Stimulated activated naive B cell treated with anti-CD40 and anti-IgM and Interleukin-4, amounts not matched to agents 10 μg/mL and 1 μg/mL and 100 μg/mL, for 72 hours (primary cell): ENCODE results near the gene MPZL3.
A peak's percentile ranks its signal among the peaks of the same experiment; 100 is the strongest.

ENCODE experiments used
- ATAC-seq, 2 donors: fragments of 150-1000 bp; cut with Tn5 transposase; replicated peaks; 2 replicates each; pipeline ENCODE4 v1.10.0; 2021; ENCODE audit warnings: moderate library complexity in 1 of 2
- DNase-seq: peaks from one replicate; pipeline ENCODE4 v3.0.0; 2021
- H3K27ac Mint-ChIP-seq: one replicate; pipeline ENCODE4 v1.8.0; 2022; ENCODE audit warnings: mild to moderate bottlenecking, mixed read lengths
- H3K27me3 Mint-ChIP-seq, 2 donors: one replicate each; pipeline ENCODE4 v1.8.0; 2022; ENCODE audit warnings: mixed read lengths in 2 of 2
- H3K36me3 Mint-ChIP-seq, 2 donors: one replicate each; pipeline ENCODE4 v1.8.0; 2022; ENCODE audit warnings: mixed read lengths in 2 of 2, mild to moderate bottlenecking in 1 of 2
- H3K4me1 Mint-ChIP-seq, 2 donors: one replicate each; pipeline ENCODE4 v1.8.0; 2022; ENCODE audit warnings: mixed read lengths in 2 of 2, mild to moderate bottlenecking in 1 of 2
- H3K4me3 Mint-ChIP-seq, 2 donors: one replicate each; pipeline ENCODE4 v1.8.0; 2022; ENCODE audit warnings: mild to moderate bottlenecking in 2 of 2, mixed read lengths in 2 of 2, moderate library complexity in 1 of 2
- H3K9me3 Mint-ChIP-seq, 2 donors: one replicate each; pipeline ENCODE4 v1.8.0; 2022; ENCODE audit warnings: mixed read lengths in 2 of 2, mild to moderate bottlenecking in 1 of 2

Gene MPZL3

DNA sequence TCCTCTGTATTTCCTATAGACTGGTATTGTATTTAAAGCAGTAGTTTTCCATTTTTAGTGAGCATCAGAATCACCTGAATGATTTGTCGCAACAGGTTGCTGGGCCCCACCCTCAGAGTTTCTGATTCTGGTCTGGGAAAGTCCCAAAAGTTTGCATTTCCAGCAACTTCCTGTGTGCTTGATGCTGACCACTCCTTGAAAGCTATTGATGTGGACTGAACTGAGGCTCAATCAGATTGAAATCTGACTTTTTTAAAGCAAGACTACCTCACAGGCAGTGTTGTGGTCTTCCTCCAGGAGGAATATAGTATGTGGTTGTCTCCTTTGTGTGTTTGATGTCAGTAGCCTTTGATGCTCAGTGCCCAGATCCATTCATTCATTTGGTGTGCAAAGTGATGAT lies 29.1 kb upstream of the MPZL3 start:
- DNase-seq (peak; percentile 13), ATAC-seq (peak; percentile 42 to 68)
- H3K27ac Mint-ChIP-seq = peak overlapping the region; percentile 5
- peaks cover 0 to 6% of the 10 kb centered on the region in 2 donors for H3K36me3 Mint-ChIP-seq
- peaks cover 16 to 20% of the 10 kb centered on the region in 2 donors for H3K4me1 Mint-ChIP-seq
- H3K4me3 Mint-ChIP-seq = no peak overlapping the region
- peaks cover 6 to 11% of the 10 kb centered on the region in 2 donors for H3K27me3 Mint-ChIP-seq
- H3K9me3 Mint-ChIP-seq = no peaks in the 10 kb centered on the region

DNA sequence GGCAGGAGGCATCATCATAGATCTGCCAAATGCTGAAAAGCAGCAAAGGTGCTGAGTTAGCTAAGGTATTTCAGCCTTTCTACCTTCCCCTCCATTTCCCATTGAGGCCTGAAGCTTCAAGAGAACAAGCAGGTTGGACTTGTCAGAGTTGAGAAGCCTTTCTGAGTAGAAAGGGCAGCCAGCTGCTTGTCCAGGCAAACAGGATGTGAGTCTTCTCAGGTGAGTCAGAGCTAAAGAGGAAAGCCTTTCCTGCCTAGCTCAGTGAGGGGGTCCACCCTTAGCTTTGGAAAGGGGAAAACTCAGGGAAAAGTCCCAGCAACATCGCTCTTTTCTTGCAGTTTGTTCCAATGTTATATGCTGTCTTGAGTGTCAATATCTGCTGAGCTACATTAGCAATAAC lies 25.1 kb upstream of the MPZL3 start:
- H3K27ac Mint-ChIP-seq = no peak overlapping the region
- peaks cover 31 to 35% of the 10 kb centered on the region in 2 donors for H3K27me3 Mint-ChIP-seq
- no peak overlapping the region for H3K4me3 Mint-ChIP-seq
- peaks cover 0 to 6% of the 10 kb centered on the region in 2 donors for H3K36me3 Mint-ChIP-seq
- DNase-seq = no peak
- peak; percentile 75 to 88 for ATAC-seq
- no peaks in the 10 kb centered on the region for H3K9me3 Mint-ChIP-seq
- peaks cover 16 to 20% of the 10 kb centered on the region in 2 donors for H3K4me1 Mint-ChIP-seq

DNA sequence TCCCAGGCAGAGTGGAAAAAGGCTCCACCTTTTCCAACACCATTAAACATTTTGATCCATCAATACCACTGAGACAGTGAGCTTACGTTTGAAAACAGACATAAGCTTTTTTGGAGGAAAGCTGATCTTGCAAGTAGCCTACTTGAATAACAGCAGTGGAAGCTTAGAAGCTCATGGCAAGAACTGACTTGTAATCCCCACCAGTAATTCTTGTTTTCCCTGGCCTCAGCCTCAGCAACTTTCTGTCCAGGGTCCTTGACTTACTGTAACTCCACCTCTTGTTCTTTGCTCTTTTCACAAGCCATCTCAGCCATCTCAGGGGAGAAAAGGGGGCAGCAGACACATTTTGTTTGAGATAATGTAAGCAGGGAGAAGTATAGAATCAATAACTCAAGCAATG lies 24.3 kb upstream of the MPZL3 start:
- Mint-ChIP-seq H3K36me3 (peaks cover 0 to 3% of the 10 kb centered on the region in 2 donors), H3K4me1 (peaks cover 13 to 16% of the 10 kb centered on the region in 2 donors), H3K9me3 (no peaks in the 10 kb centered on the region), H3K27me3 (peaks cover 40 to 44% of the 10 kb centered on the region in 2 donors), H3K27ac (no peak overlapping the region), H3K4me3 (no peak overlapping the region)
- DNase-seq (no peak), ATAC-seq (no peak)

DNA sequence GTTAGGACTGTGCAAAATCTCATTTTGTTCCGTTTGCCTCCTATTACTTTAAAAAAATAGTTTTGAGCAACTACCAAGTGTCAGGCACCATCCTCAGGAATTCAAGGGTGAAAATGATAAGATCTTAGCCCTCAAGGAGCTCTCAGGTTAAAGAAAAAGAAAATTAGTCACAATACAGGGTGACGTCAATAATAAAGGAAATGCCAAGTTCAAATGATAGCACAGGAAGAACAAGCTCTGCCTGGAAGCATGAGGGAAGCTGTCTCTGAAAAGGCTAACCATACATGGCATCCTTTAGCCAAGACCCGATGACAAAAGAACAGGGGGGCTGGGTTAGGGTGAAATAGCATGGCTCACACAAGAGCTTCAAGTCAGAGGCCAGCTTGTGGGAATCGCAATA lies 23.0 kb upstream of the MPZL3 start:
- Mint-ChIP-seq H3K27ac (no peak overlapping the region), H3K4me1 (peaks cover 9 to 11% of the 10 kb centered on the region in 2 donors), H3K9me3 (no peaks in the 10 kb centered on the region), H3K4me3 (no peak overlapping the region), H3K36me3 (no peaks in the 10 kb centered on the region), H3K27me3 (peaks cover 47 to 48% of the 10 kb centered on the region in 2 donors)
- ATAC-seq = no peak
- no peak for DNase-seq

DNA sequence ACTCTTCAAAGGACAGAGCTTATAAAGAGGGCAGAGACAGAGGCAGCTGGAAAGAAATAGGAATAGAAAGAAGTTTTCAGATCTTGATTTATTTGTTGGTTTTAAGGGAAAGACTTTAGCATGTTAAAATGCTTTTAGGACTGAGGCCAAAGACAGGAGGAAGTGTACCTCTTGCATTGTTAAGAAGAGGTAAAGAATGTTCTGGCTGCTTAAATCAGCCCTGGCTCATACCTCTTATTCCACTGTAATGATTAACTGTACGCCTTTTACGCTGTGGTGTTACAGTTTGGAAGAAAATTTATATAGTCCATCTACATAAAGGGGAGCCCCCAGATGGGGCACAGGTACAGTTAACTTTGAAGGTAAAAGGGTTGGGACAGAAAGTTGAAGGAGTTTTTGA lies 22.0 kb upstream of the MPZL3 start:
- Mint-ChIP-seq H3K4me3 (no peak overlapping the region), H3K4me1 (peaks cover 9 to 11% of the 10 kb centered on the region in 2 donors), H3K36me3 (no peaks in the 10 kb centered on the region), H3K27me3 (peaks cover 55% of the 10 kb centered on the region in 2 donors), H3K27ac (no peak overlapping the region), H3K9me3 (no peaks in the 10 kb centered on the region)
- DNase-seq (no peak), ATAC-seq (no peak)

DNA sequence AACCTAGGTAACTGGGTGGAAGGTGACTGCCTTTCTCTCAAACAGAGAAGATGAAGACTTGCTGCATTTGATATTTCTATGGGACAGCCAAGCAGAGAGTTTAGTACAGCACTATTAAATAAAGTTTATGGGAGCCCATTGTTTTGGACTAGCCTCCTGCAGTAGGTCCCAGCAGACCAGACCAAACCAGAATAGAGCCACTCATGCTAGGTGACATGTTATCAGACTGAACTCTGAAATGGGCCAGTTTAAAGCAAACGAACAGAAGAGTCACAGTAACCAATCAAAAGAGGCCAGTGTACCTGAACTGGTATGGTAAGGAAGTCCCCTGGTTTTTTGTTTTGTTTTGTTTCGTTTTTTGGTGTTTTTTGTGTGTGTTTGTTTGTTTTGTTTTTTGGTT lies 19.8 kb upstream of the MPZL3 start:
- no peak overlapping the region for H3K4me3 Mint-ChIP-seq
- ATAC-seq = no peak
- H3K36me3 Mint-ChIP-seq = no peaks in the 10 kb centered on the region
- H3K27me3 Mint-ChIP-seq = peaks cover 49 to 50% of the 10 kb centered on the region in 2 donors
- peaks cover 6% of the 10 kb centered on the region in 2 donors for H3K4me1 Mint-ChIP-seq
- no peaks in the 10 kb centered on the region for H3K9me3 Mint-ChIP-seq
- DNase-seq = no peak
- H3K27ac Mint-ChIP-seq = no peak overlapping the region

DNA sequence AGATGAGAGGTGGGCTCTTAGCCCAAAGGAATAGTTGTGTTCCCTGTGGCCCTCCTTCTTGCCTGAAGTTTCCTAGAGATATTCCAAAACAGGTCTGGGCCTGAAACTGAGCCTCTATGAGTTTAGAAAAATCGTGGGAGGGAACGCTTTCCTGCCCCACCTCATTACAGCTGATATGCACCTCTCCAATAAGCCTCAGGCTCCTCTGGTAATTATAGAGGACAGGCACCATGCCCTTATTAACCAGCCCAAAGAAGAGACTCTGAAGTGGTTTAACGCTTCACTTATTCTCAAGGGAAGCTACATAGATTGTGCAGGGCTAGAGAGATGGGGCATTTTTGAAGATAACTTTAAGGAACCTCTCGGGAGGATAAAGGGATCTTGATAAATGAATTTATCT lies 15.3 kb upstream of the MPZL3 start:
- no peak overlapping the region for H3K4me3 Mint-ChIP-seq

DNA sequence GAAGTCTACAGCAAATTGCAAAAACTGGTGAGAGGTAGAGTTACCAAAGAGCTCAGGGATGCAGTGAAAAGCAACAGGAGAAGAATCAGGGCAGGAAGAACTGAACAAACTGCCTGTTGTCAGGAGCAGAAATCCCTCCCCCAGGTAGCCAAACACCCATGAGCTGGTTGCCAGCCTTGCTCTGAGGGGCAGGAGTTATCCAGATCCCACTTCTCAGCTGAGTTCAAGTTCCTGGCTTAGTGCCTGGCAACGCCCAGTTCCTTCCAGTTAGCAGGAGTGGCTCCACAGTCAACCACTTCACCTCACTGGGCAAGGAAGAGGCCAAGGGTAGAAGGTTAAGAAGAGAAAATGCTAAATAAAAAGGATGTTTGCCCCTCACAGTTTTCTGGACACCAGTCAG lies 13.8 kb upstream of the MPZL3 start:
- no peak overlapping the region for H3K4me3 Mint-ChIP-seq
- H3K27ac Mint-ChIP-seq = no peak overlapping the region
- peaks cover 18 to 36% of the 10 kb centered on the region in 2 donors for H3K4me1 Mint-ChIP-seq
- peaks cover 49 to 53% of the 10 kb centered on the region in 2 donors for H3K27me3 Mint-ChIP-seq
- no peak for DNase-seq
- no peak for ATAC-seq
- H3K36me3 Mint-ChIP-seq = peaks cover 4 to 14% of the 10 kb centered on the region in 2 donors
- H3K9me3 Mint-ChIP-seq = no peaks in the 10 kb centered on the region

More for the DNA sequence above, 15.3 kb upstream of the MPZL3 start:
- Mint-ChIP-seq H3K4me1 (peaks cover 13 to 31% of the 10 kb centered on the region in 2 donors), H3K9me3 (no peaks in the 10 kb centered on the region), H3K27ac (no peak overlapping the region), H3K36me3 (peaks cover under 1 to 6% of the 10 kb centered on the region in 2 donors), H3K27me3 (peaks cover 55% of the 10 kb centered on the region in 2 donors)
- peak; percentile 49 to 65 for ATAC-seq
- DNase-seq = no peak

DNA sequence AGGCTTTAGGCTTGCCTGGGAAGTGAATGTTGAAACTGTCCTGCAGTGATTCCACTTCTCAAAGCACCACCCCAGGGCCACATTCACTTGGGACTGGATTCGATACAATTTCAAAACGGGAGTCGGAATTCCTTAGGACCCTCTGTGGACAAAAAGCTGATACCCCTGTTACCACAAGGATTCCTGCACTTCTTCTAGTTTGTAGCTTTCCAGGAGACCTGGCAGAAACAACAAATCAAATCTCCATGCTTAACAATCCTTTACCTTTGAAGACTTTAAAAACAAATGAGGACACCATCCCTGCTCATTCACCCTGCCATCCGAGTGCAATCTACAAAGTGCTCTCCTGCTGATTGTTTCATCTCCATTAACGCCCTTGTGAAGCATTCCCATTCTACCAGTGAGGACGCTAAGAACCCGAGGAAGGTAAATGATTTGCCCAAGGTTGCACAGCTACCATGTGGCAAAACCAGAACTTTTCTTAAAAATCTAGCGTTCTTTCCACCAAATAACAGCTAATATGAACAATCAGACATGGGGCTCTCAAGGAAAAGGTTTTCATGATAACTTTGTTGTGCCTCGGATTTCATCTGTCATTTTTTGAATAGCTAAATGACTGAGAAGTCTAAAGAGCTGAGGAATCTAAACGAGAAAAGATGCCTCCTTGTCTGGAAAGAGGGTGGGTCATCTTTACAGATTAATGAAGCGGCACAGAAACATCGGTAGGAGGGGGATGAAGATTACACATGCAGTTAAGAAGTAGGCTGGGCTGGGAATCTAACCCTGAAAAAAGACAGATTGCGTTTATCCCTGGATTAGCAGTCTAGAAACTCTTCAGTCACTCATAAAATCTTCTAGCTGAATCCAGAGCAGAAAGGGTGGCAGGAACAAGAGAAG lies 12.7 kb upstream of the MPZL3 start:
- ATAC-seq (no peak), DNase-seq (no peak)
- Mint-ChIP-seq H3K4me1 (peaks cover 20 to 36% of the 10 kb centered on the region in 2 donors), H3K27ac (peak overlapping the region; percentile 9), H3K4me3 (peak overlapping the region; percentile 79 to 86), H3K27me3 (peaks cover 43 to 44% of the 10 kb centered on the region in 2 donors), H3K9me3 (no peaks in the 10 kb centered on the region), H3K36me3 (peaks cover 8 to 17% of the 10 kb centered on the region in 2 donors)

DNA sequence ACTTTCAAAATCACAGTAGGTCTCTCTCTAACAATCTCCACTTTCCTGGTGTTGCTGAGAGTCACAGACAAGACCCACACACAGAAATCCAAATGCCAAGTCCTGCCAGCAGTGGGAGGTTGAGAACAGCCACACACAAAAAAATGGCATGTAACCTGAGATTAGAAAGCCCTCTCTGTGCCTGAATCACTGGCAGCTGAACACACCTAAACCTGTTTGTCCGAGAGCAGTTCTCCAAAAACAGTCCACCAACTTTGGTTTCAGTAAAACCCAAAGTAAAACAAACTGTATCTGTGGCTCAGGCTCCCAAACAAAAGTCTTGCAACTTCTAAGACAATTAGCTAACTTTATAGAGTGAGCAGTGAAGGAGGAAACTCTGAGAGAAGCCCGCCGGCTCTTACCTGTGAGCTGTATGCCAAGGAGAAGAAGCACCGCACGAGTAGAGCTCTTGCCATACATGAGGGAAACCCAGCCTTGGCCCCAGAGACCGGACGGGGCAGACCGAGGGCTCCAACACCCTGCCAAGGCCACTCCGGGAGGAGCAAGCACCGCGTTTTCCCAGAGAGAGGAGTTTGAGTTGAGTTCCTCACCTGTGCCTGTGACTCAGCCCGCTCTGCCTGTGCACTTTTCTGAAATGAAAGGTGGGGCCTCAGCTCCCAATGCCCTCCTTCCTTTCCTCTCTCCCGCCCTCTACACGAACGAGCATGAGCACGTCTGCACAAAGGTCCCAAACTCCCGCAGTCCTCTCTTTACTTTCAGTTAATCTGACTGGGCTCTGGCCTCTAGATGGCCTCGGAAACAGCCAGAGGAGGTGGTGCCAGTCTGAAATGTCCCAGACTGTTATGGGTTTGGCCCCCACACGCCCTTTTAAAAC lies 11.8 kb upstream of the MPZL3 start, which contains the start of gene MPZL2:
Gene MPZL2 (minus strand): TSS at position 603 of the 874 bp plus-strand sequence. CDS start 144 bp downstream, at position 459.
- peaks cover 14 to 23% of the 10 kb centered on the region in 2 donors for H3K36me3 Mint-ChIP-seq
- no peaks in the 10 kb centered on the region for H3K9me3 Mint-ChIP-seq
- peaks cover 39% of the 10 kb centered on the region in 2 donors for H3K27me3 Mint-ChIP-seq
- peak; percentile 62 to 67 for ATAC-seq
- no peak for DNase-seq
- peak within 1 kb of the TSS; percentile 79 to 86 for H3K4me3 Mint-ChIP-seq
- peak within 1 kb of the TSS; percentile 9 for H3K27ac Mint-ChIP-seq
- peaks cover 20 to 41% of the 10 kb centered on the region in 2 donors for H3K4me1 Mint-ChIP-seq

DNA sequence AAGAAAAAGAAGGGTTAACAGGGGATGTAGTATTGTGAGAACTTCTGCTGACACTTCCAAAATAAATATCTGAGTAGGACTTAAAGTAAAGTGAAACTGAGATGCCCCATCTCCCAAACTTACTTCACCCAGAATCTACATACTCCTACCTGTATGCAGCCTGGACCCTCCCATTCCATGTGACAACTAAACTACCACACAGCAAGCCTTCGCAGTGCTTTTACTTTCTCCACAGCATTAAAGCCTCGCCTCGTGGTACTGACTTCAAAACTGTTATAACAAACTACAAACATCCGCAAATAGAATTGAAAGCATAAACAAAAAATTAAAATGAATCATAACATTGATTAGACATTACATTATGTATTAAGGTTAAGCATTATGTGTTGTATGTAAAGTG lies 10.9 kb upstream of the MPZL3 start:
- H3K4me1 Mint-ChIP-seq = peaks cover 20 to 41% of the 10 kb centered on the region in 2 donors
- H3K36me3 Mint-ChIP-seq = peaks cover 22 to 30% of the 10 kb centered on the region in 2 donors
- ATAC-seq = no peak
- DNase-seq = no peak
- no peak overlapping the region for H3K27ac Mint-ChIP-seq
- H3K4me3 Mint-ChIP-seq = peak overlapping the region; percentile 60 to 63
- peaks cover 39% of the 10 kb centered on the region in 2 donors for H3K27me3 Mint-ChIP-seq
- peaks cover 0 to 3% of the 10 kb centered on the region in 2 donors for H3K9me3 Mint-ChIP-seq

DNA sequence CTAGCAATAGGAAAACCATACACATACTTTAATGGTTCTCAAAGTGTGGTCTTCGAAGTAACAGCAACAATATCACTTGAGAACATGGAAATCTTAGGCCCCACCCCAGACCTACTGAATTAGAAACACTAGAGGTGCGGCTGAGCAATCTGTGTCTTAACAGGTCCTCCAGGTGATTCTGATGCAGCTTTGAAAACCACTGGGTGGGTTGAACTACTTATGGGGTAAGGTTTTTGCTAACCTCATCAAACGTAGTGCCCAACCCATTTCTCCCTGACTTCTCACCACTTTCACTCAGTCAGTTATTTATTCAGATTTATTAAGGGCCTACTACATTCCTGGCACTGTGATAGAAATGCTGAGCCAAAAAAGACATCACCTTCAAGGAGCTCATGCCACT lies 8.2 kb upstream of the MPZL3 start:
- H3K9me3 Mint-ChIP-seq = peaks cover 0 to 3% of the 10 kb centered on the region in 2 donors
- no peak for ATAC-seq
- no peak for DNase-seq
- H3K4me1 Mint-ChIP-seq = peaks cover 20 to 34% of the 10 kb centered on the region in 2 donors
- H3K27ac Mint-ChIP-seq = no peak overlapping the region
- peaks cover 30 to 36% of the 10 kb centered on the region in 2 donors for H3K27me3 Mint-ChIP-seq
- H3K36me3 Mint-ChIP-seq = peaks cover 35 to 44% of the 10 kb centered on the region in 2 donors
- no peak overlapping the region for H3K4me3 Mint-ChIP-seq

DNA sequence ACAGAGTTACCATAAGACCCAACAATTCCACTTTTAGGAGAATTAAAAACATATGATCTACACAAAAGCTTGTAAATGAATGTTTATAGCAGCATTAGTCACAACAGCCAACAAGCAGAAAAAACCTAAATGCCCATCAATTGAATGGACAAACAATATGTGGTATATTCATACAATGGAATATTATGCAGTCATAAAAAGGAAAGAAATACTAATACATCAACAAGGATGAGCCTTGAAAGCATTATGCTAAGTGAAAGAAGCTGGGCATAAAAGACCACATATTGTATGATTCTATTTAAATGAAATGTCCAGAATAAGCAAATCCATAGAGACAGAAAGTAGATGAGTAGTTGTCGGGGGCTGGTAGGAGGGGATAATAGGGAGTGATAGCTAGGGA lies 7.0 kb upstream of the MPZL3 start:
- ATAC-seq = no peak
- peak overlapping the region; percentile 5 for H3K27ac Mint-ChIP-seq
- peaks cover 0 to 3% of the 10 kb centered on the region in 2 donors for H3K9me3 Mint-ChIP-seq
- peaks cover 43 to 53% of the 10 kb centered on the region in 2 donors for H3K36me3 Mint-ChIP-seq
- H3K4me3 Mint-ChIP-seq = no peak overlapping the region
- DNase-seq = no peak
- peaks cover 18 to 27% of the 10 kb centered on the region in 2 donors for H3K27me3 Mint-ChIP-seq
- peaks cover 16 to 26% of the 10 kb centered on the region in 2 donors for H3K4me1 Mint-ChIP-seq

DNA sequence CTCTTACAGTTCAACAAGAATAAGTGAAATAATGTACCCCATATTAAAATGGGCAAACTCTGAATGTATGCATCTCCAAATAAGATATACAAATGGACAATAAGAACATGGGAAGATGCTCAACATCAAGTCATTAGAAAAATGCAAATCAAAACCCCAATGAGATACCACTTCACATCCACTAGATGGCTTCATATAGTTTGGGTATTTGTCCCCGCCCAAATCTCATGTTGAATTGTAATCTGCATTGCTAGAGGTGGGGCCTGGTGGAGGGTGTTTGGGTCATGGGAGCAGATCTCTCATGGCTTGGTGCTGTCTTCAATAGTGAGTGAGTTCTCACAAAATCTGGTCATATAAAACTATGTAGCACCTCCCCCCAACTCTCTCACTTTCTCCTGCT lies 6.2 kb upstream of the MPZL3 start:
- Mint-ChIP-seq H3K27ac (no peak overlapping the region), H3K9me3 (peaks cover 0 to 3% of the 10 kb centered on the region in 2 donors), H3K27me3 (peaks cover 16 to 20% of the 10 kb centered on the region in 2 donors), H3K4me1 (peaks cover 13 to 19% of the 10 kb centered on the region in 2 donors), H3K4me3 (no peak overlapping the region), H3K36me3 (peaks cover 43 to 53% of the 10 kb centered on the region in 2 donors)
- ATAC-seq = no peak
- DNase-seq = no peak
